ENCODE results near the gene KCNJ2.

DNA sequence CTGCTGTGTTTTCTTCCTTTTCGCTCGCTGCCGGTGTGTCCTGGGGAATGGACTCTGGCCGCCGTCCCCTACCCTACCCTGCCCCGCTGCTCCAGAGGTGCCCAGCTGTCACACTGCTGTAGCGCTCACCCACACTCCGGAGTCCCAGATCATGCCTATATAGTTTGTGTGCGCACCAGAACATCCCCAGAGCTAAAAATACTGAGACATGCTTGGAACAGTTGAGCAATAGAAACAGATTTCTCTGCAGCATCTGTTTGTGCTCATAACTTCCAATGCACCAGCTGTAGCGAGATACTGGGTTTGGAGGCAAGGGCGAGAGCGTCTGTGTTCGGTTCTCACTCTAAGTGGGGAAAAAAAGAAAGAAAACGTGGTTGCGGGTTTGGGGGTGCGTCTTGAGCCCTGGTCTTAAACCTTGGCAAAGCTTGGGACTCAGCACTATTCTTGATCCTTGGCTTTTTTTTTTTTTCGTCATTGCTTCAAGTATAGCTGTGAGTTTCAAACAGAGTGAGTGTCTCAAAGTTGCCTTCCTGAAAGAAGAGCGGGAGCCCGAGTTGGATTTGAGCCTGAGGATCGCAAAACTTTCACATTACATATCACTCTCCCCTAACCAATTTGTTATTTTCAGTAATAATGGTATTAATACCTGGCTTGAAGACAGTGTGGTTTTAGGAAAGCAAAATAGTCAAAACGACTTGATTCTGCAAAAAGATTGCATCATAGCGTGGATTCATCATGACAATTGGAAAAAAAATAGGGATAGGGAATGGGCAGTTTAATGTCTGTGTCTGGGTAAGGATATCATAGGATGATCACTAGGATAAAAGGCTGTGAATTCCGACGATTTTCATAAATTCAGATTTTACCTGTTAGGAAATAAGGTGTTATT, 621 bp downstream of the KCNJ2 start:
- no peak for TF ChIP-seq POLR2A (IDR thresholded peaks at IDR 0.05)
- TF ChIP-seq, protein P1, sequence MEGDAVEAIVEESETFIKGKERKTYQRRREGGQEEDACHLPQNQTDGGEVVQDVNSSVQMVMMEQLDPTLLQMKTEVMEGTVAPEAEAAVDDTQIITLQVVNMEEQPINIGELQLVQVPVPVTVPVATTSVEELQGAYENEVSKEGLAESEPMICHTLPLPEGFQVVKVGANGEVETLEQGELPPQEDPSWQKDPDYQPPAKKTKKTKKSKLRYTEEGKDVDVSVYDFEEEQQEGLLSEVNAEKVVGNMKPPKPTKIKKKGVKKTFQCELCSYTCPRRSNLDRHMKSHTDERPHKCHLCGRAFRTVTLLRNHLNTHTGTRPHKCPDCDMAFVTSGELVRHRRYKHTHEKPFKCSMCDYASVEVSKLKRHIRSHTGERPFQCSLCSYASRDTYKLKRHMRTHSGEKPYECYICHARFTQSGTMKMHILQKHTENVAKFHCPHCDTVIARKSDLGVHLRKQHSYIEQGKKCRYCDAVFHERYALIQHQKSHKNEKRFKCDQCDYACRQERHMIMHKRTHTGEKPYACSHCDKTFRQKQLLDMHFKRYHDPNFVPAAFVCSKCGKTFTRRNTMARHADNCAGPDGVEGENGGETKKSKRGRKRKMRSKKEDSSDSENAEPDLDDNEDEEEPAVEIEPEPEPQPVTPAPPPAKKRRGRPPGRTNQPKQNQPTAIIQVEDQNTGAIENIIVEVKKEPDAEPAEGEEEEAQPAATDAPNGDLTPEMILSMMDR (IDR thresholded peaks at IDR 0.05) = no peak

Data from body of pancreas (tissue), 4 donors.